Mucosa of stomach (tissue), 1 donor: ENCODE results near the gene MIEF1.
A peak's percentile ranks its signal among the peaks of the same experiment; 100 is the strongest.

ENCODE experiments used
- H3K27me3 ChIP-seq: one replicate; pipeline ENCODE4 v1.7.0; 2013; ENCODE audit warnings: mild to moderate bottlenecking, low read length; ENCODE audit not compliant: control insufficient read depth, insufficient read depth
- H3K36me3 ChIP-seq: one replicate; pipeline ENCODE4 v1.7.0; 2013; ENCODE audit warnings: low read length; ENCODE audit not compliant: control insufficient read depth, insufficient read depth
- H3K4me1 ChIP-seq: one replicate; pipeline ENCODE4 v1.7.0; 2013; ENCODE audit warnings: mild to moderate bottlenecking, low read length; ENCODE audit not compliant: control insufficient read depth, insufficient read depth
- H3K4me3 ChIP-seq: one replicate; pipeline ENCODE4 v1.7.0; 2013; ENCODE audit warnings: low read length
- H3K9ac ChIP-seq: one replicate; pipeline ENCODE4 v1.7.0; 2013; ENCODE audit warnings: mild to moderate bottlenecking, low read length, moderate library complexity
- H3K9me3 ChIP-seq: one replicate; pipeline ENCODE4 v1.7.0; 2013; ENCODE audit warnings: mild to moderate bottlenecking, low read length, moderate library complexity; ENCODE audit not compliant: control insufficient read depth
- donor health status: Pancreatic carcinoma.

MIEF1 gene

DNA sequence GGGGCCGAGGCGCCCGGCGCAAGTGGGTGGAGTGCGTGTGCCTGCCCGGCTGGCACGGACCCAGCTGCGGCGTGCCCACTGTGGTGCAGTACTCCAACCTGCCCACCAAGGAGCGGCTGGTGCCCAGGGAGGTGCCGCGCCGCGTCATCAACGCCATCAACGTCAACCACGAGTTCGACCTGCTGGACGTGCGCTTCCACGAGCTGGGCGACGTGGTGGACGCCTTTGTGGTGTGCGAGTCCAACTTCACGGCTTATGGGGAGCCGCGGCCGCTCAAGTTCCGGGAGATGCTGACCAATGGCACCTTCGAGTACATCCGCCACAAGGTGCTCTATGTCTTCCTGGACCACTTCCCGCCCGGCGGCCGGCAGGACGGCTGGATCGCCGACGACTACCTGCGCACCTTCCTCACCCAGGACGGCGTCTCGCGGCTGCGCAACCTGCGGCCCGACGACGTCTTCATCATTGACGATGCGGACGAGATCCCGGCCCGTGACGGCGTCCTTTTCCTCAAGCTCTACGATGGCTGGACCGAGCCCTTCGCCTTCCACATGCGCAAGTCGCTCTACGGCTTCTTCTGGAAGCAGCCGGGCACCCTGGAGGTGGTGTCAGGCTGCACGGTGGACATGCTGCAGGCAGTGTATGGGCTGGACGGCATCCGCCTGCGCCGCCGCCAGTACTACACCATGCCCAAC lies 14.1 kb upstream of the MIEF1 start:
- no peaks in the 10 kb centered on the region for H3K36me3 ChIP-seq
- no peak overlapping the region for H3K9ac ChIP-seq
- H3K4me1 ChIP-seq, result peaks cover 10% of the 10 kb centered on the region
- H3K4me3 ChIP-seq, result no peak overlapping the region
- no peaks in the 10 kb centered on the region for H3K9me3 ChIP-seq
- no peaks in the 10 kb centered on the region for H3K27me3 ChIP-seq

DNA sequence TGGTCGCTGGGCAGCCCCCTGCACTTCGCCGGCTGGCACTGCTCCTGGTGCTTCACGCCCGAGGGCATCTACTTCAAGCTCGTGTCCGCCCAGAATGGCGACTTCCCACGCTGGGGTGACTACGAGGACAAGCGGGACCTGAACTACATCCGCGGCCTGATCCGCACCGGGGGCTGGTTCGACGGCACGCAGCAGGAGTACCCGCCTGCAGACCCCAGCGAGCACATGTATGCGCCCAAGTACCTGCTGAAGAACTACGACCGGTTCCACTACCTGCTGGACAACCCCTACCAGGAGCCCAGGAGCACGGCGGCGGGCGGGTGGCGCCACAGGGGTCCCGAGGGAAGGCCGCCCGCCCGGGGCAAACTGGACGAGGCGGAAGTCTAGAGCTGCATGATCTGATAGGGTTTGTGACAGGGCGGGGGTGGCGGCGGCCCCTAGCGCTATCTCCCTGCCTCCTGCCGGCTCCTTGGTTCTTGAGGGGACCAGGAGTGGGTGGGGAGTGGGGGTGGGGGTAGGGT lies 13.5 kb upstream of the MIEF1 start:
- no peaks in the 10 kb centered on the region for H3K36me3 ChIP-seq
- H3K4me1 ChIP-seq, result peaks cover 10% of the 10 kb centered on the region
- H3K27me3 ChIP-seq, result no peaks in the 10 kb centered on the region
- no peak overlapping the region for H3K4me3 ChIP-seq
- no peak overlapping the region for H3K9ac ChIP-seq
- H3K9me3 ChIP-seq, result no peaks in the 10 kb centered on the region

DNA sequence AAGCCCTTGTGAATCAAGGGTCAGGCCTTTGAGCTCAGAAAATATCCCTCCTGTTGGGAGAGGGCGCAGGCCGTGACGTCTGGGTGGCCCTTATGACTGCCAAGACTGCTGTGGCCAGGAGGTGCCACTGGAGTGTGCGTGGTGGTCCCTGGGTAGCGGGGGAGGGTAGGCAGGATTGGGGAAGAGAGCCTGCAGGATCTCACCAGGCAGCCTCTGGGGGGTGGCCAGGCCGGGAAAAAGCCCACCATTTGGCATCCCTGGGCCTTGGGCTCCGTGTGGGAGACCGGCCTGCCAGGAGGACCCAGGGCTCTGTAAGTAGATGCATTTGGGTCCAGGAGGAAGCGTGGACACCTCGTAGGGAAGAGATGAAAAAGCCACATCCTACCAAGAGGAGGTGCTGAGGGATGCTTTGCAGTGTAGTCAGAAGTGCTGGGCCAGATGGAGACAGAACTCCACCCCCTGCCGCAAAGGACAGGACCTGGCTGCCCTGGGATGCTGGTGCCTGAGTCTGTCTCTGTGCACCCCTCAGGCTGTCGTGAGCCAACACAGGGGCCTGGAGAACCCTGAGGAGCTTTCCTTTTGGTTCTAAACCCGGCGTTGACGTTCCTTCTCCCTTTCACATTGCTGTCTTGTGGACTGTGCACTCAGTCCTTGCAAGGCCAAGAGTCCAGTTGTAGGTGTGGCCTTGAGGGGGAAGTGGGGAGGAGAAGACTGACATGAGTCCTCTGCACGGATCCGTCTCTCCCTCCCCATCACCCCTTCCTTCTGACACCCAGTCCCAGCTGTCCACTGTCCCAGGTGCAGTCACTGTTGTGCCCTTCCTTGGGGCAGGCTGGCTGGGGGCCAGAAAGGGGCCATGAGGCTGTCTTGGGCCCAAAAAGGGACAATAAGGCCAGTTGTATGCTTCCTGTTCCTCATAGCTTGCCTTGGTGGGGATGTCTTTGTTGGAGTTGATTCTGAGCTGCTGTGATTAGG lies 12.7 kb upstream of the MIEF1 start:
- Histone ChIP-seq H3K4me1 (peaks cover 10% of the 10 kb centered on the region), H3K4me3 (no peak overlapping the region), H3K27me3 (no peaks in the 10 kb centered on the region), H3K9ac (no peak overlapping the region), H3K9me3 (no peaks in the 10 kb centered on the region), H3K36me3 (no peaks in the 10 kb centered on the region)

DNA sequence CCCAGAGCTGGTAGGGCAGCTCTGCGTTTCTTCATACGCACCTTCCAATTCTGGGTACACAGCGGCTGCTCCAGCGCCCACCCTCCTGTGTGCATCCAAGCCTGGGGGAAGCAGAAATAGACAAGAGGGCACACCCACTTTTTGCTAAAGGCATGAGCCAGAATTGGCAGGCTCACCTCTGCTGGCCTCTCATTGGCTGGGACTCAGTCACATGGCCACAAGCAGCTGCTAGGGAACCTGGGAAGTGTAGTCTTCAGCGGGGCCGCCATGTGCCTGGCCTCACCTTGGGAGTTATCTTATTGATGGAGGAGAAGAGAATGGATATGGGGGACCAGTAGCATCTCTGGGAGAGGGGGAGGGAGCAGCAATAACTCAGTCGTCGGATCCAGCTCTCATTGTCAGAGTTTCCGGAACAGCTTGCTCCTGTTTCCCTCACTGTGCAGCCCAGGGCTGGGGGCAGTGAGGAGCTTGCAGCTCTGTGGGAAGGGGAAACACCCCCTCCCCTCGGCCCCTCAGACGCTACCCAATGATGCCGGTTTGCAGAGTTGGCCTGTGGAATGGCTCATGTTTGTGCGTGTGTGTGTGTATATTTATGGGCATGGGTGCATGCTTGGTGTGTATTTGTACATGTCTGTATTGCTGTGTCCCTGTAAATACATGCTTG lies 11.8 kb upstream of the MIEF1 start:
- no peak overlapping the region for H3K4me3 ChIP-seq
- no peak overlapping the region for H3K9ac ChIP-seq

DNA sequence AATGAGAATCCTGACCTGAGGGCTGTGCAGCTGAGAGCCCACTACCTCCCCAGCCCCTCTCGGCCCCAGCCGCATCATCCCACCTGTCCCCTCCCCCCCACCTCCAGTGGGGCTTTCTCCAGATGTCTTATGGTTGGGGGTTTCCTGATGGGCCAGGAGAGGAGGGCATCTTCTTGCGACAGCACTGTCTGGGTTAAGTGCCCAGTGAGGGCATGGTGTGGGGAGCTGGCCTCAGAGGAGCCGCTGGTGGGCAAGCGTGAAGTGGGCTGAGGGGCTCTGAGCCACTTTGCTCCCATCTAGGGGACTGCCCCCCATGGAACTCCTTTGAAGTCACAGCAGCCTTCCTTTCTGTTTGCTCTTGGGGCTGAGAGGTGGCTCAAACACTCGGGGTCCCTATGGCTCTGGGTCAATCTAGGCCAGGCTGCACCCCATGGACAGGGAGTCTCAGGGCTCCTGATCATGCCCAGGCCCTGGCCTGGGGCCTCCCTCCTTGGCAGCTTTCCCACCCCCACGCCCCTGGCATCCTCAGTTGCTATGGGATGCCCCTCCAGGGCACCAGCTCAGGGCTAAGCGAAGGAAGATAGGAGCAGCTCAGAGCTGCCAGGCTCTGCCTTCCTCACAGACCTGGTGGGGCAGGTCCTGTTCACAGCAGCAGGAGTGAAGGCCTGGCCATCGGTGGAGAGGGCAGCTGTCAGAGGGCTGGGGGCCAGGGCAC lies 11.0 kb upstream of the MIEF1 start:
- H3K36me3 ChIP-seq, result no peaks in the 10 kb centered on the region
- H3K9me3 ChIP-seq, result no peaks in the 10 kb centered on the region
- no peak overlapping the region for H3K4me3 ChIP-seq
- H3K9ac ChIP-seq, result no peak overlapping the region
- H3K27me3 ChIP-seq, result no peaks in the 10 kb centered on the region
- peaks cover 10% of the 10 kb centered on the region for H3K4me1 ChIP-seq

More for the DNA sequence above, 11.8 kb upstream of the MIEF1 start:
- H3K27me3 ChIP-seq, result no peaks in the 10 kb centered on the region
- peaks cover 10% of the 10 kb centered on the region for H3K4me1 ChIP-seq
- no peaks in the 10 kb centered on the region for H3K36me3 ChIP-seq
- no peaks in the 10 kb centered on the region for H3K9me3 ChIP-seq

GRCh38 chr22:39491696-39492095 lies 10.4 kb upstream of the MIEF1 start:
- Histone ChIP-seq H3K9me3 (no peaks in the 10 kb centered on the region), H3K4me1 (peaks cover 10% of the 10 kb centered on the region), H3K27me3 (no peaks in the 10 kb centered on the region), H3K9ac (no peak overlapping the region), H3K4me3 (no peak overlapping the region), H3K36me3 (no peaks in the 10 kb centered on the region)

DNA sequence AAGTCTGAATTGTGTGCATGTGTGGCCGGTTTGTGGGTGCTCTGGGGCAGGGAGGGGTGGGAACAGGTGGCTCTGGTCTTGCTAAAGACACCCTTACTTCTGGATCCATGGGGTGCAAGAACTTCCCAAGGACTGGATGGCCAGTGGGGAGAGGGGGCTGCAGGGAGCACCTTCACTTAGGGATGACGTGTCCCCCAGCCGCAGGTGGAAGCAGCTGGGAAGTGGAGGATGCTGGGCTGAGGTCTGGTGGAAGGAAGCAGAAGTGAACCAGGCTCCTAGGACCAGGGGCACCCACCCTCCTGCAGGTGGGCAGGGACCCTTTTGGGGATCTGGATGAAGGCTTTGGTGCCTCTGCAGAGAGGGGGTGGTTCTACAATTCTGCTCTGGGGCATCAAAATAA lies 9.9 kb upstream of the MIEF1 start:
- H3K9me3 ChIP-seq, result no peaks in the 10 kb centered on the region
- H3K27me3 ChIP-seq, result no peaks in the 10 kb centered on the region
- H3K4me3 ChIP-seq, result no peak overlapping the region
- H3K4me1 ChIP-seq, result peaks cover 10% of the 10 kb centered on the region
- no peak overlapping the region for H3K9ac ChIP-seq
- H3K36me3 ChIP-seq, result no peaks in the 10 kb centered on the region

DNA sequence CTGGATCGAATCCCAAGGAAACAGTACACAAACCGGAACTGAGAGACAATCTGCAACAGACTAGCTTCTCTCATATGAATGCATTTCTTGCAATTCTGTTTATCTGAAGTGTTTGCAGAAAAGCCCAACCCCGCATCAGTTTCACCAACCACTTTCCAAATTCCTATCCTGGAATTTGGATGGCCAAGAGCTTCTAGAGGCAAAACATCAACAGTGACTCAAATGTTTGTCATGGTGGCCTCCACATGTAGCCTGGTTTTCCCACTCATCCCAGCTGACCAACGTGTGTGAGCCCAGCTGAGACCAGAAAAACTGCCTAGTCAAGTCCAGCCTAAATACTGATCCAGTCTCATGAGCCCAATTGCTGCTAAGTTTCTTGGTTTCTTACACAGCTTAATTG lies 8.3 kb upstream of the MIEF1 start:
- no peaks in the 10 kb centered on the region for H3K27me3 ChIP-seq
- H3K36me3 ChIP-seq, result no peaks in the 10 kb centered on the region
- H3K4me1 ChIP-seq, result peaks cover 10% of the 10 kb centered on the region
- no peak overlapping the region for H3K4me3 ChIP-seq
- H3K9ac ChIP-seq, result no peak overlapping the region
- H3K9me3 ChIP-seq, result no peaks in the 10 kb centered on the region

DNA sequence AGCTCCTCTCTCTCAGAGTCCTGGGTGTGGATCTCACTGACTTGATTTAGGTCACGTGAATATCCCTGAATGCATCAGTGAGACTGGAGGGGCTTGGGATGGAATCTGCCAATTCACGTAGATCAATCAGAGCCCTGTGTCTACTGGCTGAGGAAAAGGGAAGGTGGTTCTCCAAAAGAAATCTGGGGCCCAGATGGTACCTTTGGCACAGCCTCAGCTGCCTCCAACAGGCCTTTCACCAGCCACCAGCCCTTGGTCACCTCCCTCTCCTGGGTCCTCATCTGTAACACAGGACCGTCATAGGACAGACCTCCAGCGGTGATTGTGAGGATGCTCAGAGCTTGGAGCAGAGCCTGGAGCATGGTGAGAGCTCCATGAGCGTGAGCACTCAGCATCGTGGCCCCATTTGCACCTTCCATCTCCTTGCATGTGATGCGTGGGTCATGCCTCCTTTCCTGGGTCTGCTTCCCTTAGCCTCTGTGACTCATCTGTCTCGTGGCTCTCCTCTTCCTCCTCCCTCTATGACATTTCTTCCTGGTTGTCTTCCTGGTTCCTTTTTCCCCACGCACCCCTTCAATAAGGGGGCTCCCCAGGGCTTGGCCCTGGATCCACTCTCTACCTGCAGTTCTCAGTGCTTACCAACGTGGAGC lies 7.5 kb upstream of the MIEF1 start:
- Histone ChIP-seq H3K9me3 (no peaks in the 10 kb centered on the region), H3K27me3 (no peaks in the 10 kb centered on the region), H3K4me3 (no peak overlapping the region), H3K36me3 (no peaks in the 10 kb centered on the region), H3K9ac (no peak overlapping the region), H3K4me1 (peaks cover 5% of the 10 kb centered on the region)

GRCh38 chr22:39496131-39496838 lies 5.8 kb upstream of the MIEF1 start:
- no peaks in the 10 kb centered on the region for H3K36me3 ChIP-seq
- H3K9ac ChIP-seq, result peak overlapping the region; percentile 11
- H3K4me1 ChIP-seq, result peaks cover 10% of the 10 kb centered on the region
- no peaks in the 10 kb centered on the region for H3K9me3 ChIP-seq
- H3K27me3 ChIP-seq, result no peaks in the 10 kb centered on the region
- no peak overlapping the region for H3K4me3 ChIP-seq

GRCh38 chr22:39497429-39497828 lies 4.7 kb upstream of the MIEF1 start:
- Histone ChIP-seq H3K4me1 (peaks cover 16% of the 10 kb centered on the region), H3K9ac (no peak overlapping the region), H3K27me3 (no peaks in the 10 kb centered on the region), H3K9me3 (no peaks in the 10 kb centered on the region), H3K4me3 (no peak overlapping the region), H3K36me3 (no peaks in the 10 kb centered on the region)
